Dermis blood vessel endothelial cell (primary cell): ENCODE data around the gene LIPC. TPM values are rescaled to one million over a fixed set of nuclear protein-coding genes. Genes with fewer than 3 reads are reported as not detected.

Experiments
- DNase-seq: peaks from one replicate; pipeline ENCODE4 v3.0.0; 2010
- total RNA-seq: library from RNA; depleted of rRNA; stranded (reverse); fragments of >200 nt; gene quantifications from 2 replicates; pipeline ENCODE4 v1.2.3, GENCODE V29; 2014

LIPC gene
- total RNA-seq, 1 donor from 2014 or later: 0.34 TPM

DNA sequence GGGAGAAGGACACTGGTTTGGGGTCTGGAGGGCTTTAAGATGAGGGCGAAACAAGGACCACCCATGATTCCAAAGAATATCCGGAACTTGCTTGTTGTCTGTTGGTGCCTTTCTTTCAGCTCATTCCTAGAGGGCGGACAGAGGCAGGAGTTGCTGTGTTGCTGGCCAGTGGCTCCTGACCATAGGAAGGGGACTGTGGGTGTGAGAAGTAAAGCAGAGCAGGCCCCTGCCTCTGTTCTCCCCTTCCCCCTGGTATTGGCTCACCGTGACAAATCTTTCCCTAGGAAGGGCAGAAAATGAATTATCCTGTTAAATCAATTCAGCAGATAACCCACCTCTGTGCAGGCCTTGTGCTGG, 89.1 kb downstream of the LIPC start:
- peak; percentile 40 for DNase-seq

GRCh38 chr15:58521293-58521991, 89.7 kb downstream of the LIPC start:
- peak; percentile 58 for DNase-seq

DNA sequence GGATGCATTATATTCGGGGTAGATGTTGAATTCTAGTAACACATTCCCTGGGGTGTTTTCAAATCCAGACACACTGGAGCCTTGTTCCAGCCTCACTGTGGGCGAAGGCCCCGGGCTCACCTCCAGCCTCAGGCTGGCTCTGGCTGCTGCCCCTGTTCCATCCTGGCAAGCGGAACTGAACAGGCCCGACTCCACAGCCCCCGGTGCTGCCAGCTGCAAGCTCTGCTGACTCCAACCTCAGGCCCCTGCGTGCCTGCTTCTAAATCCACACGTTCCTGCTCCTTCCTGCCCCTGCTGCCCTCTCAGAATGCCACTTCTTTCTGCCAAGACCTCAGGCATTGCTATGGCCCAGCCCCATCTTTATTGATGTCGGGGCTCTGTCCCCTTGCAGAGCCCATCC, 90.6 kb downstream of the LIPC start:
- DNase-seq: no peak

GRCh38 chr15:58522865-58523264, 91.1 kb downstream of the LIPC start:
- no peak for DNase-seq

DNA sequence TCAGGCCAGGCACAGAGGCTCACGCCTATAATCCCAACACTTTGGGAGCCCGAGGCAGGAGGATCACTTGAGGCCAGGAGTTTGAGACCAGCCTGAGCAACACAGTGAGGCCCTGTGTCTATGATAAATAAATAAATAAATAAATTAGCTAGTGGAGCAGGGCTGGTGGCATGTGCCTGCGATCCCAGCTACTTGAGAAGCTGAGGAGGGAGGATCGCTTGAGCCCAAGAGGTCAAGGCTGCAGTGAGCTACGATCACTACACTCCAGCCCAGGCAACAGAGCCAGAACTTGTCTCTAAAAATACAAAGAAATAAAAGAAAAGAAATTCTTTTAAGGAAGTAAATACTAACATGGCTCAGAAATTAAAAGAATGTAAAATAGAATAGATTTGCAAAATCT, 91.8 kb downstream of the LIPC start:
- DNase-seq: no peak

DNA sequence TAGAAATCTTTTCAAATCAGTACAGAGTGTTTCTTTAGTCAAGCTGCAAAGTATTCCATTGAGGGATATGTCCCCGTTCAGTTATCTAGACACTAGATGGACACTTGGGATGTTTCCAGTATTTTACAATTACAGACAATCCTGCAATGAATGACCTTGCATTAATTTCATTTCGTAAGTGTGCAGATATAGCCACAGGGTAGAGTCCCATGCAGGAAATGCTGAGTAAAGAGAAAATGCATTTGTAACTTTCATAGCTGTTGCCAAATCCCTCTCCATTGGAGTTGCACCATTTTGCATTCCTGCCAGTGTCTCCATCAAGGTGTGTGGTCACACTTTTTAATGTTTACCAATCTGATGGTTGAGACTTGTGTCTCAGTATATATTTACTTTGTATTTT, 92.5 kb downstream of the LIPC start:
- DNase-seq: no peak

DNA sequence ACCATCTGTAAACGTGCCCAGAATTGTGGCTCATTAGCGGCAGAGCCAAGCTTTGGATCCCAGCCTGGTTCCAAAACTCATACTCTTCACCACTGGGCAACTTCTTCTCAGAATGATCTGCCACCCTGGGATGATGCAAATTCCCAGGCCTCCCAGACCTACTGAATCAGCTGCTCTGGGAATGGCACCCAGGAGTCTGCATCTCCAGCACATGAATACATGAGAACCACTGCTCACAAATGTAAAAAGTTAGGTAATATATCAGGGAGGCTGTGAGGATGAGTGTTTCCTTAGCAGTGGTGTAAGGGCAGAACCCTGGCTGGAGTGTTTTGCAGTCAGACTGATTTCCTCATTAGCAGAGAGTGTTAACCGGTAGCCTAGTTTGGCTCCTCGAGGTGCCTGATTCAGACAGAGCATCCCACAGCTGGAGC, 94.2 kb downstream of the LIPC start:
- no peak for DNase-seq

DNA sequence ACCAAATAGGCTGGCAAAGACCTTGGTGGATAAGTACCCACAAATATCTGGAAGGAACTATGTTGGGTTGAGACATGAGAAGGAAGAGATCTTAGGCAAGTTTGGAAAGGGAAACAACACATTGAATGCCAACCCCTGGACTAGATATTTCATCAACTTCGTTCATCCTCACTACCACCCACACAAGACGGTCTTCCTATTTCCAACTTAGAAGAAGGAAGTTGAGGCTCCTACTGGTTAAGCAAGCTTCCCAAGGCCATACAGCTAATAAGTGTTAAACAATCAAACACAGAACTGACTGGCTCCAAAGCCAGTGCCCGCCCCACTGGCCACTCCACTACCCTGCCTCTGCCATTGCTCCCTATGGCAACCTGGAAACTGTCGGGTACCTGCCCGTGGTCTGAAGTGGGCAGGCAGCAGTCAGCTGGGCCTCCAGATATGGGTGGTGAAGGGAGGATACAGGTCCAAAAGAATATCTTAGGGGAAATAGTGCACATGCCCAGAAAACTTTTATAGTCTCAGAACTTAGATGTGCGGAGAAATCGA, 94.9 kb downstream of the LIPC start:
- no peak for DNase-seq

- DNase-seq: no peak
These were observed 95.9 kb downstream of the LIPC start for GRCh38 chr15:58527573-58528187.

GRCh38 chr15:58528188-58528870, 96.5 kb downstream of the LIPC start:
- no peak for DNase-seq

GRCh38 chr15:58529041-58529440, 97.2 kb downstream of the LIPC start:
- peak; percentile 42 for DNase-seq

DNA sequence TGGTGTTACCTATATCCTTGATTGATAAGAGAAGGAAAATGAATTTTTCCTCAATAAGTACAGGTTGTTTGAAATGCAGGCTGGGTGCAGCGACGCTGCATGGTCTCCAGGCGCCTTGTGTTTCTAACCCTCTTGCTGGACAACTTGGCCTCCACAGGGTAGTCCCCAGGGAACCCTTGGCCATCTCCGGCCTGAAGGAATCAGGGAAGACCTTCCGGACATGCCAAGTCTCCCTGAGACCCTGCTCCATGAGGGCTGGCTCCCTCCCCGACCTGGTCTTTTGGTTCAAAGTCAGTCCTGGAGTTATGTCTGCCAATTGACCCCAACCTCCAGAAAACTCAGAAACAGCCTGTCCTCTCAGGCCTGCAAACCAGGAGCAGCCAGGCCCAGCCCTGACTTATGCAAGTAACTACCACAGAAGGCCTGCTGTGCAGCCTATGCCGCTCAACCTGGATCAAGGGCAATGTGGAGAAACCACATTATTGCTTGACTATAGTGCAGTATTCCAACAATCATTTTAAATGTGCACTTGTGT, 98.3 kb downstream of the LIPC start:
- DNase-seq: no peak

DNA sequence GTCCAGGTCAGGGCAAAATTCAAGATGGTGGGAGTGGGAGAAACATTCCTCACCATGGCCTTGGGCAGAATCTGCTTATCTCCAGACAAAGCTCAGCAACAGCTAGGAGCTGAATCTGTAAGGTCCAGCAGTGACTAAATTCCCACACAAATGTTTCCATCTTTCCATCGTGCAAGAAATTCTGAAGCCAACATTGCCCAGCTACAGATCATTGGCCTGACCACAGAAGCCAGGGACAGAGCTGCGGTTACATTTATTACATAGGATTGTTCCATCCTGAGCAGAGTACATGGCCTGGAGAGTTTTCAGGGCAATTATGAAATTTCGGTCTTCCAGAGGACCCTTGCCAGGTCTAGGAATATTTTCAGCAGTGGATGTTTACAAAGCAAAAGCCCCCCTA, 100.3 kb downstream of the LIPC start:
- DNase-seq: no peak

- DNase-seq: no peak
These were observed 102.8 kb downstream of the LIPC start for GRCh38 chr15:58534556-58534955.

- DNase-seq: no peak
These were observed 103.5 kb downstream of the LIPC start for GRCh38 chr15:58535337-58535736.

GRCh38 chr15:58535894-58536293, 104.1 kb downstream of the LIPC start:
- no peak for DNase-seq

DNA sequence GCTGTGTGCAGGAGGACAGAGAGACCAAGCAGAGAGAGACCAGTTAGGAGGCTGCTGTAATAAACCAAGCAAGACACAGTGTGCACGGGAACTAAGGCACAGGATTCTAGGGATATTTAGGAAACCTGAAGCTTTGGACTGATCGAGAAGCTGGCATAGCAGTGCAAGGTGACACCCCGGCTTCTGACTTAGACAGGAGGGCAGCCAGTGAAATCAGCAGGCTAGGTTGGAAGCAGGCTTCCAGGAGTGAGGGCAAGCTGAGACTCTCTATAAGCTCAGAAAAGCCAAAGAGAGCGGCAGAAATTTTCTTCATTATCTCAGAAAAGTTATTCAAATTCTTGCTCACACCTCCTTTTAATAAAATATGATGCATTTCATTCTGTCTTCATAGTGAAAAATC, 104.6 kb downstream of the LIPC start:
- no peak for DNase-seq

DNA sequence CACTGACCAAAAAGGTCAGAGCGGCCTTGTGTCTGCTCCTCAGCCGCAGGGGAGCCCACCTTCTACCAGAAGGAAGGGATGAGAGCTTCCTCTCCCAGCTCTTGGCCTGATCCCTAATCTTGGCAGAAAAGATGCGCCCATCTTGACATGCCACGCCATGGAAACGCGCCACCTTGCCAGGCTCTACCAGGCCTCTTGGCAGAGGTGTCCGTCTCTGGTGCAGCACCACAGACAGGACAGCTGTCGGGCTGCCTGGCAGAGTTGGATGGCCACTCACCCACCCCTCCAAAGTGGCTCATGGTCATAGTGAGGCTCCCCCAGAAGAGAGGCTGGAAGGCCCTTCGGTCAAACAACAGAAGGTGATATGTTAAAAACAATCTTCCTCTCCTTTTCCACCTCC, 105.2 kb downstream of the LIPC start:
- DNase-seq: no peak

DNA sequence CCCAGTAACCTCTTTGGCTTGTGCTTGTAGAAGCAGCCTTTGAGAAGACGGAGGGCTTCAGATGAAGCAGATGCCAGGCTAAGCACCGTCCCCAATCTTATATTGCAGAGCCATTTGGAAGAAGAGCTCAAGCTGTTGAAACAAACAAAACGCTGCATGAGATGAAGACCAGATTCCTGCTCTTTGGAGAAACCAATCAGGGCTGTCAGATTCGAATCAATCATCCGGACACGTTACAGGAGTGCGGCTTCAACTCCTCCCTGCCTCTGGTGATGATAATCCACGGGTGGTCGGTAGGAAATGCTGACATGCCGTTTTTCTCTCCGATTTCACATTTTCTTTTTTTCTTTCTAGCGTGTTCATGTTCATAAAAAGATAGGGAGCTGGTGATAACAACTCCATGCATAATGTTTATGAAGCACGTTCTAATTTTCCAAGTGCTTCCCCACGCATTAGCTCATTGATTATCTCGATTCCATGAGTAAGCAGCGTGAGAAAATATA, 106.5 kb downstream of the LIPC start:
- no peak for DNase-seq

- DNase-seq: no peak
These were observed 107.1 kb downstream of the LIPC start for GRCh38 chr15:58538901-58539300.

GRCh38 chr15:58539548-58539947, 107.8 kb downstream of the LIPC start:
- no peak for DNase-seq

DNA sequence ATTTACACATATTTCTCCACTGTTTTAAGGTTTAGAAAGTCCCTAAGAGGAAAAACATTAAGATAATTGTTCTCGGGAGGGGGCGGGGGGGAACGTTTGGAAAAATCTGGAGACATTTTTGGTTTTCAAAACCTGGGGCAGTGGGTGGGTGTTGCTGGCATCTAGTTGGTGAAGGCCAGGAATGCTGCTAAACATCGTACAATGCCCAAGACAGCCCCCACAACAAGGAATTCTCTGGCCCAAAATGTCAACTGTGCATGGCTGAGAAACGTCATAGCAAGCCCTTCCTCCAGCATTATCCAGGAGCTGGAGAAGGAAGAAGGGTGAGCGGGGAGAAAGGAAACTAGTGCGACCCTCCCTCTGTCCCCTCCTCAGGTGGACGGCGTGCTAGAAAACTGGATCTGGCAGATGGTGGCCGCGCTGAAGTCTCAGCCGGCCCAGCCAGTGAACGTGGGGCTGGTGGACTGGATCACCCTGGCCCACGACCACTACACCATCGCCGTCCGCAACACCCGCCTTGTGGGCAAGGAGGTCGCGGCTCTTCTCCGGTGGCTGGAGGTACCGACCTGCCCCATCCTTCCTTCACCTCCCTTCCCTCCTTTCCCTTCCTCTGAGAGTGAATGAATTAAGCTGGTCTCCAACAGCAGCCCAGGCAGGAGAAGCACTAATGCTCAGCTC, 109.8 kb downstream of the LIPC start:
- no peak for DNase-seq
